Liver (tissue), 9 donors: Measurements from ENCODE around the gene ZNF467. TPM values are rescaled to one million over a fixed set of nuclear protein-coding genes. Genes with fewer than 3 reads are reported as not detected.

Source experiments
- DNase-seq: peaks from one replicate; pipeline ENCODE4 v3.0.0-alpha.2; 2017; ENCODE audit warnings: low spot score
- H3K27ac ChIP-seq, 2 donors: one replicate each; pipeline ENCODE4 v1.7.0; 2013; ENCODE audit warnings: inconsistent platforms in 2 of 2, low read length in 2 of 2, control low read depth in 1 of 2, low read depth in 1 of 2, mild to moderate bottlenecking in 1 of 2
- H3K27me3 ChIP-seq, 4 donors: one replicate each; pipeline versions ENCODE4 v1.6.1 to v1.7.0; 2013; ENCODE audit warnings: low read length in 3 of 4, inconsistent platforms in 1 of 4, mild to moderate bottlenecking in 1 of 4, moderate library complexity in 1 of 4; ENCODE audit not compliant: control insufficient read depth in 4 of 4, insufficient read depth in 4 of 4
- H3K36me3 ChIP-seq, 4 donors: one replicate each; pipeline versions ENCODE4 v1.6.1 to v1.7.0; 2013; ENCODE audit warnings: low read length in 3 of 4, mild to moderate bottlenecking in 3 of 4, low read depth in 1 of 4, moderate library complexity in 1 of 4; ENCODE audit not compliant: control insufficient read depth in 4 of 4, insufficient read depth in 3 of 4
- H3K4me1 ChIP-seq, 4 donors: one replicate each; pipeline versions ENCODE4 v1.6.1 to v1.7.0; 2013; ENCODE audit warnings: low read length in 3 of 4, mild to moderate bottlenecking in 3 of 4, moderate library complexity in 1 of 4; ENCODE audit not compliant: control insufficient read depth in 4 of 4, insufficient read depth in 4 of 4
- H3K4me3 ChIP-seq, 3 donors: one replicate each; pipeline versions ENCODE4 v1.6.1 to v1.7.0; 2013; ENCODE audit warnings: low read length in 3 of 3, control low read depth in 1 of 3, low read depth in 1 of 3, mild to moderate bottlenecking in 1 of 3
- H3K9ac ChIP-seq, 2 donors: one replicate each; pipeline ENCODE4 v1.7.0; 2013; ENCODE audit warnings: low read length in 2 of 2, mild to moderate bottlenecking in 2 of 2, moderate library complexity in 2 of 2, control low read depth in 1 of 2, low read depth in 1 of 2
- H3K9me3 ChIP-seq, 4 donors: one replicate each; pipeline versions ENCODE4 v1.6.1 to v1.7.0; 2013; ENCODE audit warnings: low read length in 3 of 4; ENCODE audit not compliant: control insufficient read depth in 4 of 4
- CTCF ChIP-seq: fragments of 150-350 bp; IDR thresholded peaks from 2 replicates; pipeline ENCODE4 v1.5.1; 2017; ENCODE audit warnings: improper control_type of control experiment, low read depth, low read length; ENCODE audit not compliant: missing input control
- EGR1 ChIP-seq, 2 donors: IDR thresholded peaks; 2 replicates each; pipeline ENCODE4 v1.6.1; 2016 to 2018; ENCODE audit warnings: antibody characterized with exemption in 2 of 2, low read depth in 2 of 2
- HNF4G ChIP-seq: IDR thresholded peaks from 2 replicates; pipeline ENCODE4 v1.6.1; 2016; ENCODE audit warnings: antibody characterized with exemption
- NR2F2 ChIP-seq: IDR thresholded peaks from 2 replicates; pipeline ENCODE4 v1.6.1; 2016; ENCODE audit warnings: antibody characterized with exemption
- RAD21 ChIP-seq, 2 donors: IDR thresholded peaks; 2 replicates each; pipeline ENCODE4 v1.6.1; 2016; ENCODE audit warnings: antibody characterized with exemption in 2 of 2, mild to moderate bottlenecking in 2 of 2
- REST ChIP-seq: IDR thresholded peaks from 2 replicates; pipeline ENCODE4 v1.6.1; 2016; ENCODE audit warnings: antibody characterized with exemption, mild to moderate bottlenecking
- RXRA ChIP-seq, 2 donors: IDR thresholded peaks; 2 replicates each; pipeline ENCODE4 v1.6.1; 2017 to 2018; ENCODE audit warnings: antibody characterized with exemption in 2 of 2, mild to moderate bottlenecking in 1 of 2
- SP1 ChIP-seq: IDR thresholded peaks from 2 replicates; pipeline ENCODE4 v1.6.1; 2018; ENCODE audit warnings: antibody characterized with exemption, mild to moderate bottlenecking
- YY1 ChIP-seq: IDR thresholded peaks from 2 replicates; pipeline ENCODE4 v1.6.1; 2016; ENCODE audit warnings: antibody characterized with exemption, mild to moderate bottlenecking
- ZBTB33 ChIP-seq: IDR thresholded peaks from 2 replicates; pipeline ENCODE4 v1.6.1; 2016; ENCODE audit warnings: antibody characterized with exemption
- WGBS: extraction: QIAGEN DNeasy Blood & Tissue Kit; methylation state at CpG from one replicate; pipeline ENCODE4 v1.1.7; 2013; 5-methylcytosine and 5-hydroxymethylcytosine counted together
- polyA plus RNA-seq, 2 donors: library from polyadenylated mRNA; stranded (reverse) in 1 of 2; unstranded in 1 of 2; fragments of 200-250 nt in 1 of 2; fragments of >200 nt in 1 of 2; fragmentation: Nextera tagmentation in 1 of 2; extraction: Ambion mirVana in 1 of 2; gene quantifications; one replicate each; pipeline versions ENCODE4 v1.2.1 to v1.2.3, GENCODE V29; 2013 to 2015
- total RNA-seq, 2 donors: library from RNA; depleted of rRNA; stranded (reverse); fragments of >200 nt; gene quantifications; one replicate each; pipeline ENCODE4 v1.2.3, GENCODE V29; 2014
- donor health status: healthy.
- donor health status: healthy.
- donor health status: healthy.
- donor health status: healthy.
- donor health status: healthy.

ZNF467 gene
- total and polyA plus RNA-seq, 4 donors = 2.8 to 4.0 (median 3.7) TPM

- 97% methylated on average over 13 of the region's 13 CpGs for WGBS
- Histone ChIP-seq H3K9ac (no peak overlapping the region), H3K27me3 (no peaks in the 10 kb centered on the region), H3K36me3 (no peaks in the 10 kb centered on the region), H3K4me3 (no peak overlapping the region), H3K4me1 (no peaks in the 10 kb centered on the region), H3K9me3 (no peaks in the 10 kb centered on the region), H3K27ac (no peak overlapping the region)
- no peak for DNase-seq
- TF ChIP-seq HNF4G (no peak), SP1 (no peak), RXRA (IDR thresholded peaks at IDR 0.05) (no peak), YY1 (no peak), REST (no peak)
Measured at GRCh38 chr7:149800169-149800555, 26.8 kb upstream of the ZNF467 start.

- WGBS = 78% methylated on average over 8 of the region's 8 CpGs
- no peaks in the 10 kb centered on the region for H3K4me1 ChIP-seq
- peak; percentile 62 for DNase-seq
Measured at GRCh38 chr7:149799397-149800168, 26.2 kb upstream of the ZNF467 start.

More at GRCh38 chr7:149799397-149800168, 26.2 kb upstream of the ZNF467 start:
- Histone ChIP-seq H3K27ac (no peak overlapping the region), H3K27me3 (no peaks in the 10 kb centered on the region), H3K4me3 (no peak overlapping the region), H3K9ac (no peak overlapping the region), H3K9me3 (no peaks in the 10 kb centered on the region), H3K36me3 (no peaks in the 10 kb centered on the region)
- TF ChIP-seq NR2F2 (no peak), ZBTB33 (no peak), RAD21 (IDR thresholded peaks at IDR 0.05) (peak; percentile 61 to 76), RXRA (IDR thresholded peaks at IDR 0.05) (no peak), HNF4G (no peak), EGR1 (IDR thresholded peaks at IDR 0.05; ENCODE audit: low read depth in 2 of 2) (no peak), CTCF (peak; percentile 28)
